ENCODE results near the gene METTL9. TPM values are rescaled to one million over a fixed set of nuclear protein-coding genes. Genes with fewer than 3 reads are reported as not detected.

The METTL9 gene
- total and polyA plus RNA-seq, 2 experiments from 2014 or later = 72.5 to 152 TPM

GRCh38 chr16:21641916-21642315 is 42.5 kb downstream of the METTL9 start (continued):
- TF ChIP-seq REST (IDR thresholded peaks at IDR 0.05; ENCODE audit: unreplicated experiment) = no peak

- H3K4me2 ChIP-seq = no peak overlapping the region
- no peak overlapping the region for H3K4me3 Mint-ChIP-seq
- H3K4me3 ChIP-seq = no peak overlapping the region
- no peaks in the 10 kb centered on the region for H3K4me1 ChIP-seq (ENCODE audit: insufficient read depth)
- H3K4me1 Mint-ChIP-seq = peaks cover 3% of the 10 kb centered on the region; the same call in 1 of the 3 replicates
- no peaks in the 10 kb centered on the region for H3K36me3 ChIP-seq (ENCODE audit: insufficient read depth)
- TF ChIP-seq JUNB (IDR thresholded peaks at IDR 0.05; ENCODE audit: unreplicated experiment) (no peak), ZNF114 (CRISPR knock-in tag; IDR thresholded peaks at IDR 0.05) (no peak), EZH2 (IDR thresholded peaks at IDR 0.05; ENCODE audit: low read depth, unreplicated experiment) (no peak), NANOG (IDR thresholded peaks at IDR 0.05; ENCODE audit: borderline replicate concordance) (no peak), ETS1 (IDR thresholded peaks at IDR 0.05) (no peak), REST (IDR thresholded peaks at IDR 0.05; ENCODE audit: unreplicated experiment) (no peak), ZNF331 (CRISPR knock-in tag; IDR thresholded peaks at IDR 0.05; ENCODE audit: low read depth) (no peak), CTCF (conservative IDR thresholded peaks at IDR 0.05; ENCODE audit: low read depth in 2 of 2) (no peak), EZH2phosphoT487 (IDR thresholded peaks at IDR 0.05; ENCODE audit: unreplicated experiment) (no peak), STAT1 (IDR thresholded peaks at IDR 0.05; ENCODE audit: unreplicated experiment) (no peak), CREB1 (CRISPR knock-in tag; IDR thresholded peaks at IDR 0.05; ENCODE audit: low read depth) (no peak), POLR2AphosphoS5 (IDR thresholded peaks at IDR 0.05; ENCODE audit: low read depth) (no peak)
- H3K27me3 ChIP-seq (ENCODE audit: insufficient read depth) = no peaks in the 10 kb centered on the region
- H3K36me3 Mint-ChIP-seq (ENCODE audit: low read depth) = no peaks in the 10 kb centered on the region
- no peaks in the 10 kb centered on the region for H3K27me3 Mint-ChIP-seq (ENCODE audit: insufficient read depth, low read depth, poor library complexity)
- peaks cover 34% of the 10 kb centered on the region for H3K79me2 ChIP-seq (replicated peaks; ENCODE audit: insufficient read depth)
- no peaks in the 10 kb centered on the region for H3K9me2 ChIP-seq (ENCODE audit: insufficient read depth)
- H2AFZ ChIP-seq = no peak overlapping the region
- no peak overlapping the region for H3K27ac ChIP-seq (ENCODE audit: low read depth)
- H3K9me3 Mint-ChIP-seq = no peaks in the 10 kb centered on the region
- ATAC-seq (no peak), DNase-seq (ENCODE audit: low spot score) (no peak)
- H4K20me1 ChIP-seq (replicated peaks; ENCODE audit: insufficient read depth) = peaks cover 7% of the 10 kb centered on the region
- no peak overlapping the region; the same call in 1 of the 2 replicates for H3K27ac Mint-ChIP-seq
- no peaks in the 10 kb centered on the region for H3F3A ChIP-seq (replicated peaks; ENCODE audit: low read depth)
Measured at GRCh38 chr16:21642861-21643260, 43.5 kb downstream of the METTL9 start.

Data from GM23338 (cell line).